IMR-90 (cell line): ENCODE measurements around the gene ZCCHC3. TPM values are rescaled to one million over a fixed set of nuclear protein-coding genes. Genes with fewer than 3 reads are reported as not detected.

ENCODE experiments used
- ATAC-seq: fragments of 200-7000 bp; cut with Tn5 transposase; 2 replicates; pipeline ENCODE4 v1.9.1; 2020; ENCODE audit warnings: low read depth, mild to moderate bottlenecking, moderate library complexity
- BruUV-seq: library from RNA; stranded (reverse); fragments of 400-500 nt; replicated peaks from 2 replicates; lab custom pipeline; 2021; lab: Mats Ljungman, UMichigan
- CTCF ChIA-PET: fragments of 300-600 bp; formaldehyde crosslinking; extraction: SDS; loops from one replicate; lab custom pipeline; 2021; ENCODE audit warnings: antibody characterized with exemption; lab: Yijun Ruan, JAX
- POLR2A ChIA-PET: fragments of 300-600 bp; sonication (Branson Sonifier 250); formaldehyde crosslinking; loops from one replicate; lab custom pipeline; 2022; ENCODE audit warnings: antibody characterized with exemption; ENCODE audit not compliant: unreplicated experiment; lab: Charles Lee
- DNase-seq: peaks from one replicate; pipeline ENCODE4 v3.0.0; 2013
- H2AFZ ChIP-seq: replicated peaks from 2 replicates; pipeline ENCODE3; 2013; ENCODE audit warnings: low read length, mild to moderate bottlenecking; ENCODE audit not compliant: poor library complexity
- H2AK5ac ChIP-seq: 2 replicates; pipeline ENCODE4 v1.6.1; 2013; ENCODE audit warnings: low read depth, low read length, inconsistent platforms
- H2AK9ac ChIP-seq: replicated peaks from 2 replicates; pipeline ENCODE3; 2013; ENCODE audit warnings: mild to moderate bottlenecking, low read depth, low read length, moderate library complexity; ENCODE audit not compliant: poor library complexity
- H2BK120ac ChIP-seq: 2 replicates; pipeline ENCODE4 v1.6.1; 2013; ENCODE audit warnings: low read depth, low read length, inconsistent platforms
- H2BK15ac ChIP-seq: 3 replicates; pipeline ENCODE4 v1.6.1; 2013; ENCODE audit warnings: low read depth, low read length, inconsistent platforms
- H2BK20ac ChIP-seq: 2 replicates; pipeline ENCODE4 v1.6.1; 2013; ENCODE audit warnings: low read depth, mild to moderate bottlenecking, inconsistent platforms, low read length, moderate library complexity
- H2BK5ac ChIP-seq: 2 replicates; pipeline ENCODE4 v1.6.1; 2013; ENCODE audit warnings: mild to moderate bottlenecking, low read depth, low read length, inconsistent platforms; ENCODE audit not compliant: poor library complexity, severe bottlenecking
- H3K14ac ChIP-seq: replicated peaks from 2 replicates; pipeline ENCODE4 v1.6.1; 2013; ENCODE audit warnings: low read depth, low read length, inconsistent platforms
- H3K18ac ChIP-seq: 2 replicates; pipeline ENCODE4 v1.6.1; 2013; ENCODE audit warnings: low read depth, low read length, control low read depth
- H3K23ac ChIP-seq: 2 replicates; pipeline ENCODE4 v1.6.1; 2013; ENCODE audit warnings: low read depth, low read length, inconsistent platforms
- H3K27ac ChIP-seq: 2 replicates; pipeline ENCODE4 v1.5.1; 2013; ENCODE audit warnings: mild to moderate bottlenecking, control low read depth, low read length; ENCODE audit not compliant: insufficient read depth
- H3K27me3 ChIP-seq: 2 replicates; pipeline ENCODE4 v1.6.1; 2013; ENCODE audit warnings: low read length; ENCODE audit not compliant: control insufficient read depth, insufficient read depth
- H3K36me3 ChIP-seq: 2 replicates; pipeline ENCODE4 v1.6.1; 2013; ENCODE audit warnings: low read length, mixed read lengths; ENCODE audit not compliant: control insufficient read depth, insufficient read depth
- H3K4ac ChIP-seq: 2 replicates; pipeline ENCODE4 v1.6.1; 2013; ENCODE audit warnings: low read depth, low read length, inconsistent platforms
- H3K4me1 ChIP-seq: 2 replicates; pipeline ENCODE4 v1.6.1; 2013; ENCODE audit warnings: low read length, mixed read lengths; ENCODE audit not compliant: control insufficient read depth, insufficient read depth
- H3K4me2 ChIP-seq: 2 replicates; pipeline ENCODE4 v1.6.1; 2013; ENCODE audit warnings: low read depth, mild to moderate bottlenecking, control low read depth, low read length, moderate library complexity
- H3K4me3 ChIP-seq: 2 replicates; pipeline ENCODE4 v1.5.1; 2013; ENCODE audit warnings: low read depth, mild to moderate bottlenecking, control low read depth, low read length, moderate library complexity; ENCODE audit not compliant: insufficient read depth
- H3K56ac ChIP-seq: 2 replicates; pipeline ENCODE4 v1.6.1; 2013; ENCODE audit warnings: low read length, inconsistent platforms; ENCODE audit not compliant: insufficient read depth; ENCODE audit errors: extremely low read depth
- H3K79me1 ChIP-seq, 2 experiments: 2 replicates each; pipeline ENCODE4 v1.6.1; 2013; ENCODE audit warnings: low read length in 2 of 2, inconsistent platforms in 1 of 2, low read depth in 1 of 2
- H3K9ac ChIP-seq: 2 replicates; pipeline ENCODE4 v1.6.1; 2013; ENCODE audit warnings: low read depth, low read length, control low read depth
- H3K9me1 ChIP-seq: 2 replicates; pipeline ENCODE4 v1.6.1; 2013; ENCODE audit warnings: low read length, inconsistent platforms; ENCODE audit not compliant: insufficient read depth
- H3K9me3 ChIP-seq: 2 replicates; pipeline ENCODE4 v1.6.1; 2013; ENCODE audit warnings: low read length; ENCODE audit not compliant: control insufficient read depth, insufficient read depth
- H4K20me1 ChIP-seq: 2 replicates; pipeline ENCODE4 v1.6.1; 2013; ENCODE audit warnings: low read length, inconsistent platforms; ENCODE audit not compliant: insufficient read depth
- H4K5ac ChIP-seq: 2 replicates; pipeline ENCODE4 v1.6.1; 2013; ENCODE audit warnings: mild to moderate bottlenecking, low read depth, low read length, control low read depth
- H4K8ac ChIP-seq, 2 experiments: 2 replicates each; pipeline ENCODE4 v1.6.1; 2013; ENCODE audit warnings: low read depth in 2 of 2, low read length in 2 of 2, control low read depth in 1 of 2, inconsistent platforms in 1 of 2
- H4K91ac ChIP-seq: 2 replicates; pipeline ENCODE4 v1.6.1; 2013; ENCODE audit warnings: low read depth, low read length, inconsistent platforms; ENCODE audit not compliant: insufficient read depth
- CHD1 ChIP-seq: IDR thresholded peaks from 2 replicates; pipeline ENCODE4 v1.6.1; 2012; ENCODE audit warnings: low read depth, low read length, improper control_type of control experiment
- POLR2A ChIP-seq: IDR thresholded peaks from 2 replicates; pipeline ENCODE4 v1.6.1; 2012; ENCODE audit warnings: mild to moderate bottlenecking, low read depth, low read length
- WGBS, 2 experiments: methylation state at CpG; one replicate each; pipeline versions ENCODE4 v1.1.5 to v1.1.7; 2013; ENCODE audit warnings: missing lambda C conversion rate in 2 of 2; ENCODE audit not compliant: insufficient read length in 1 of 2; ENCODE audit errors: extremely low coverage in 2 of 2; 5-methylcytosine and 5-hydroxymethylcytosine counted together
- dilution Hi-C: fragments of 300-500 bp; cut with HindIII; formaldehyde crosslinking; loops from one replicate; pipeline ENCODE4 v1.14.3; 2018; ENCODE audit warnings: low sequenced_read_pairs; ENCODE audit not compliant: unreplicated experiment
- in situ Hi-C: fragments of 300-500 bp; cut with MboI; formaldehyde crosslinking; loops from 3 replicates; pipeline ENCODE4 v1.14.3; 2019; ENCODE audit warnings: low sequenced_read_pairs, inconsistent platforms, mixed read lengths
- intact Hi-C: fragments of 100-400 bp; cut with micrococcal nuclease; formaldehyde crosslinking; loops from 2 replicates; pipeline ENCODE4 v1.10.0; 2022
- polyA plus RNA-seq, 3 experiments: library from polyadenylated mRNA; depleted of rRNA; stranded (reverse); fragments of >200 nt; gene quantifications; 2 replicates each; pipeline ENCODE4 v1.2.3, GENCODE V29; 2012; ENCODE audit warnings: low replicate concordance in 1 of 3
- total RNA-seq: library from RNA; depleted of rRNA; stranded (reverse); fragments of >200 nt; gene quantifications from 2 replicates; pipeline ENCODE4 v1.2.3, GENCODE V29; 2012
- TF ChIP-seq, protein P1 (sequence below): fragments of 150-350 bp; IDR thresholded peaks from 2 replicates; pipeline ENCODE4 v1.6.1; 2016; ENCODE audit warnings: low read depth, mild to moderate bottlenecking, low read length, moderate library complexity, borderline replicate concordance

ZCCHC3 gene
- total and polyA plus RNA-seq, 2 of the 4 experiments (the other 2 are of a cell fraction), result 8.2 to 10.9 TPM

DNA sequence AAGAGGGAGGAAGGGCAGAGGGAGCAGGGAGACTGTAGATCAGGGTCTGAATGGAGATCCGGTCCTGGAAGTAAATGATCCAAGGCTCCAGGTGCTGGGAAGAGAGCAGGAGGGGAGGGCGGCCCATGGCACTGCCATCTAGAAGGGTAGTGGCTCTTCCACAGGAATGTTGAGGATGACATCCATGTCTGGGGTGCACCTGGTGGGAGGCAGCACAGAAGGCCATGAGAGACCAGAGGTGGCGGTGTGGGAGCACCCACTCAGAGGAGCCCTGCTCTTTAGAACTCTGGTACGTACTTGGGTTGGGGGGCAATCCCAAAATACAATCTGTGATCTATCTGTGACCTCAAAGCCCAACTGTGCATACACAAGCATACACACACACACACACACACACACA, 26.3 kb upstream of the ZCCHC3 start:
- in situ Hi-C loops, result no loop called here
- Histone ChIP-seq H2BK5ac (no peak overlapping the region), H3K14ac (no peak overlapping the region), H3K4ac (no peak overlapping the region), H2AK5ac (no peak overlapping the region), H2AFZ (no peak overlapping the region), H3K18ac (no peak overlapping the region), H3K9me1 (no peaks in the 10 kb centered on the region; the same call in 1 of the 2 replicates), H3K79me1 (no peaks in the 10 kb centered on the region), H3K4me3 (no peak overlapping the region), H3K36me3 (peaks cover 8% of the 10 kb centered on the region), H2BK20ac (no peak overlapping the region), H3K9me3 (no peaks in the 10 kb centered on the region), H3K56ac (no peak overlapping the region), H2BK15ac (no peak overlapping the region), H3K27me3 (no peaks in the 10 kb centered on the region), H3K9ac (no peak overlapping the region), H3K27ac (no peak overlapping the region), H3K4me1 (no peaks in the 10 kb centered on the region), H4K20me1 (no peaks in the 10 kb centered on the region), H3K4me2 (no peak overlapping the region), H2AK9ac (no peak overlapping the region), H4K5ac (no peak overlapping the region), H4K8ac (no peak overlapping the region), H2BK120ac (no peak overlapping the region), H3K23ac (no peak overlapping the region), H4K91ac (no peak overlapping the region)
- TF ChIP-seq, protein P1, sequence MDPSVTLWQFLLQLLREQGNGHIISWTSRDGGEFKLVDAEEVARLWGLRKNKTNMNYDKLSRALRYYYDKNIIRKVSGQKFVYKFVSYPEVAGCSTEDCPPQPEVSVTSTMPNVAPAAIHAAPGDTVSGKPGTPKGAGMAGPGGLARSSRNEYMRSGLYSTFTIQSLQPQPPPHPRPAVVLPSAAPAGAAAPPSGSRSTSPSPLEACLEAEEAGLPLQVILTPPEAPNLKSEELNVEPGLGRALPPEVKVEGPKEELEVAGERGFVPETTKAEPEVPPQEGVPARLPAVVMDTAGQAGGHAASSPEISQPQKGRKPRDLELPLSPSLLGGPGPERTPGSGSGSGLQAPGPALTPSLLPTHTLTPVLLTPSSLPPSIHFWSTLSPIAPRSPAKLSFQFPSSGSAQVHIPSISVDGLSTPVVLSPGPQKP, result no peak
- TF ChIP-seq CHD1 (no peak), POLR2A (no peak)
- WGBS, 2 experiments, result 93% methylated on average over 3 of the region's 4 CpGs; no CpG with 5 or more reads in 1 of the 2 experiments
- POLR2A ChIA-PET, result no interaction called here
- BruUV-seq, result no TSS peak
- ATAC-seq (no peak), DNase-seq (no peak)
- CTCF ChIA-PET, result no interaction called here
- intact Hi-C loops, result no loop called here
- dilution Hi-C loops, result no loop called here
